NCI-H2171 treated with DMSO at 0.1 percent for 48 hours (cell line): ENCODE results near the gene FAM151B.
A peak's percentile ranks its signal among the peaks of the same experiment; 100 is the strongest.
"Not testable (repeated sequence)": the region's sequence is repeated elsewhere in the genome, so short reads cannot be mapped to it uniquely, and the experiment has no call there.

Source experiments
- DNase-seq: peaks from one replicate; lab custom pipeline; 2025; lab: John Stamatoyannopoulos, UW

FAM151B gene

GRCh38 chr5:80504833-80505232 is 16.9 kb downstream of the FAM151B start:
- no peak for DNase-seq

- DNase-seq: no peak
Observed at GRCh38 chr5:80507663-80508062, 19.8 kb downstream of the FAM151B start.

GRCh38 chr5:80508844-80509243 is 20.9 kb downstream of the FAM151B start:
- no peak for DNase-seq

- DNase-seq: no peak
Observed at GRCh38 chr5:80509362-80509761, 21.5 kb downstream of the FAM151B start.

- no peak for DNase-seq
Observed at GRCh38 chr5:80516826-80517225, 28.9 kb downstream of the FAM151B start.

- no peak for DNase-seq
Observed at GRCh38 chr5:80540691-80541090, 52.8 kb downstream of the FAM151B start.

- no peak for DNase-seq
Observed at GRCh38 chr5:80541392-80541791, 53.5 kb downstream of the FAM151B start.

GRCh38 chr5:80554646-80555045 is 66.7 kb downstream of the FAM151B start:
- no peak for DNase-seq

GRCh38 chr5:80555099-80555498 is 67.2 kb downstream of the FAM151B start:
- DNase-seq: no peak

- no peak for DNase-seq
Observed at GRCh38 chr5:80559244-80559643, 71.3 kb downstream of the FAM151B start.

GRCh38 chr5:80565330-80565729 is 77.4 kb downstream of the FAM151B start:
- DNase-seq: no peak

- no peak for DNase-seq
Observed at GRCh38 chr5:80566711-80567259, 78.9 kb downstream of the FAM151B start.

GRCh38 chr5:80568251-80568650 is 80.4 kb downstream of the FAM151B start:
- no peak for DNase-seq

- DNase-seq: no peak
Observed at GRCh38 chr5:80569086-80569960, 81.4 kb downstream of the FAM151B start.

GRCh38 chr5:80569961-80570786 is 82.3 kb downstream of the FAM151B start, which contains the start of gene ANKRD34B:
TSS of gene ANKRD34B (minus strand) at chr5:80570280. CDS start at chr5:80560019, 10,261 bp downstream.
- peak; percentile 5 for DNase-seq

GRCh38 chr5:80573062-80573461 is 85.2 kb downstream of the FAM151B start:
- DNase-seq: no peak

GRCh38 chr5:80576383-80576782 is 88.5 kb downstream of the FAM151B start:
- no peak for DNase-seq

GRCh38 chr5:80577707-80578106 is 89.8 kb downstream of the FAM151B start:
- no peak for DNase-seq

GRCh38 chr5:80579050-80579449 is 91.2 kb downstream of the FAM151B start:
- DNase-seq: no peak

- not testable (repeated sequence) for DNase-seq
Observed at GRCh38 chr5:80580291-80580690, 92.4 kb downstream of the FAM151B start.

GRCh38 chr5:80584770-80585169 is 96.9 kb downstream of the FAM151B start:
- no peak for DNase-seq

GRCh38 chr5:80588858-80589540 is 101.1 kb downstream of the FAM151B start:
- no peak for DNase-seq
